HepG2 (cell line): ENCODE results near the gene SLC11A1. TPM values are rescaled to one million over a fixed set of nuclear protein-coding genes. Genes with fewer than 3 reads are reported as not detected.
A peak's percentile ranks its signal among the peaks of the same experiment; 100 is the strongest.

ENCODE experiments used
- ATAC-seq: fragments of 200-7000 bp; cut with Tn5 transposase; 3 replicates; pipeline ENCODE4 v1.9.1; 2020; ENCODE audit warnings: mild to moderate bottlenecking, moderate library complexity
- BruUV-seq: library from RNA; stranded (reverse); fragments of 400-500 nt; replicated peaks from 2 replicates; lab custom pipeline; 2021; lab: Mats Ljungman, UMichigan
- CTCF ChIA-PET: fragments of 300-600 bp; formaldehyde crosslinking; extraction: SDS; loops from one replicate; lab custom pipeline; 2021; ENCODE audit warnings: low total read pairs, inconsistent platforms, low intra/inter-chr PET ratio; lab: Yijun Ruan, JAX
- POLR2A ChIA-PET: fragments of 350-600 bp; sonication (Branson Sonifier 250); formaldehyde crosslinking; loops from one replicate; lab custom pipeline; 2020; ENCODE audit warnings: antibody characterized with exemption, inconsistent platforms; lab: Yijun Ruan, JAX
- DNase-seq: peaks from one replicate; pipeline ENCODE4 v3.0.0-alpha.2; 2015; ENCODE audit warnings: low spot score
- FAIRE-seq: peaks from 3 replicates; lab custom pipeline; 2011; peaks lifted over from hg19 to GRCh38; lab: Jason Lieb, UNC
- H2AFZ ChIP-seq: one replicate; pipeline ENCODE4 v1.6.1; 2011; ENCODE audit warnings: low read length, inconsistent platforms
- H3K27ac ChIP-seq: fragments of 300-600 bp; 3 replicates; pipeline ENCODE4 v1.8.0; 2011; ENCODE audit warnings: mixed run types, mild to moderate bottlenecking, mixed read lengths, low read length, inconsistent platforms; ENCODE audit not compliant: insufficient read depth; ENCODE audit errors: extremely low read length
- H3K27me3 ChIP-seq, 2 experiments: fragments of 200-600 bp in 1 of 2; 2 replicates in 1 of 2; 3 replicates in 1 of 2; pipeline versions ENCODE4 v1.6.0 to v1.8.0; 2011; ENCODE audit warnings: low read length in 2 of 2, mild to moderate bottlenecking in 2 of 2, moderate library complexity in 2 of 2, inconsistent platforms in 1 of 2; ENCODE audit not compliant: insufficient read depth in 2 of 2, control insufficient read depth in 1 of 2
- H3K36me3 ChIP-seq, 2 experiments: fragments of 200-600 bp in 1 of 2; replicated peaks in 1 of 2; 2 replicates in 1 of 2; 3 replicates in 1 of 2; pipeline versions ENCODE4 v1.5.1 to v1.8.0; 2011; ENCODE audit warnings: low read length in 2 of 2, inconsistent platforms in 1 of 2; ENCODE audit not compliant: insufficient read depth in 2 of 2, control insufficient read depth in 1 of 2
- H3K4me1 ChIP-seq: 2 replicates; pipeline ENCODE4 v1.5.1; 2012; ENCODE audit warnings: low read length, inconsistent platforms; ENCODE audit not compliant: insufficient read depth
- H3K4me2 ChIP-seq: 2 replicates; pipeline ENCODE4 v1.6.0; 2011; ENCODE audit warnings: low read depth, low read length, inconsistent platforms
- H3K4me3 ChIP-seq, 3 experiments: fragments of 200-600 bp in 1 of 3; sonication (generic), shearing (Covaris generic) in 1 of 3; replicated peaks in 1 of 3; 2 replicates each; pipeline ENCODE4 v1.5.1; 2011 to 2016; ENCODE audit warnings: low read length in 3 of 3, inconsistent platforms in 2 of 3, low read depth in 2 of 3, mild to moderate bottlenecking in 2 of 3, control low read depth in 1 of 3, mixed read lengths in 1 of 3; ENCODE audit not compliant: insufficient read depth in 1 of 3
- H3K79me2 ChIP-seq: one replicate; pipeline ENCODE4 v1.6.1; 2011; ENCODE audit warnings: low read length, inconsistent platforms; ENCODE audit not compliant: insufficient read depth
- H3K9ac ChIP-seq: 2 replicates; pipeline ENCODE4 v1.6.0; 2011; ENCODE audit warnings: mild to moderate bottlenecking, low read depth, low read length, inconsistent platforms; ENCODE audit not compliant: insufficient read depth
- H3K9me3 ChIP-seq: 2 replicates; pipeline ENCODE4 v1.5.1; 2012; ENCODE audit warnings: mild to moderate bottlenecking, low read length
- H4K20me1 ChIP-seq: 2 replicates; pipeline ENCODE4 v1.6.0; 2011; ENCODE audit warnings: inconsistent platforms, mild to moderate bottlenecking, low read length, moderate library complexity; ENCODE audit not compliant: insufficient read depth
- ASH2L ChIP-seq: fragments of 300-600, 200-600 bp; sonication (generic); IDR thresholded peaks from 2 replicates; pipeline ENCODE4 v1.7.0; 2017; ENCODE audit warnings: low read depth, mild to moderate bottlenecking, moderate library complexity, mixed read lengths, low read length; ENCODE audit not compliant: insufficient read length
- HMGXB4 ChIP-seq, 2 experiments: sonication (generic) in 1 of 2; formaldehyde crosslinking in 1 of 2; IDR thresholded peaks; 2 replicates each; pipeline versions ENCODE4 v1.4.0 to v1.6.1; 2018 to 2020; ENCODE audit warnings: missing genetic modification reagents in 2 of 2, borderline replicate concordance in 1 of 2, low read depth in 1 of 2, mild to moderate bottlenecking in 1 of 2, missing biosample characterization in 1 of 2
- HNRNPK ChIP-seq: fragments of 200-400 bp; formaldehyde crosslinking; IDR thresholded peaks from 2 replicates; pipeline ENCODE4 v1.6.1; 2018; ENCODE audit warnings: low read length, low read depth, moderate library complexity, mild to moderate bottlenecking; ENCODE audit not compliant: poor library complexity, severe bottlenecking
- KDM2A ChIP-seq: sonication (generic); formaldehyde crosslinking; IDR thresholded peaks from 2 replicates; pipeline ENCODE4 v1.4.0; 2020; ENCODE audit warnings: low read depth, missing genetic modification reagents, borderline replicate concordance
- LBX2 ChIP-seq: sonication (generic); formaldehyde crosslinking; IDR thresholded peaks from 2 replicates; pipeline ENCODE4 v1.5.0; 2020; ENCODE audit warnings: missing genetic modification reagents, mild to moderate bottlenecking, borderline replicate concordance
- NFYB ChIP-seq: sonication (generic); formaldehyde crosslinking; IDR thresholded peaks from 2 replicates; pipeline ENCODE4 v1.4.0; 2020; ENCODE audit warnings: missing genetic modification reagents
- PRPF4 ChIP-seq: fragments of 200-400 bp; formaldehyde crosslinking; IDR thresholded peaks from 2 replicates; pipeline ENCODE4 v1.6.1; 2016; ENCODE audit warnings: low read length, low read depth; ENCODE audit not compliant: poor library complexity, severe bottlenecking
- SMAD1 ChIP-seq: sonication (generic); formaldehyde crosslinking; IDR thresholded peaks from 2 replicates; pipeline ENCODE4 v1.4.0; 2020; ENCODE audit warnings: missing genetic modification reagents, low read depth, mild to moderate bottlenecking, borderline replicate concordance
- SOX13 ChIP-seq, 3 experiments: fragments of 450-650 bp in 1 of 3; sonication (generic) in 1 of 3; formaldehyde crosslinking in 1 of 3; IDR thresholded peaks in 2 of 3; conservative IDR thresholded peaks in 1 of 3; 2 replicates each; pipeline versions ENCODE4 v1.5.0 to v1.6.1; 2016 to 2020; ENCODE audit warnings: antibody characterized with exemption in 1 of 3, mild to moderate bottlenecking in 1 of 3, missing compliant biosample characterization in 1 of 3, missing genetic modification reagents in 1 of 3, moderate library complexity in 1 of 3
- TCF12 ChIP-seq, 2 experiments: fragments of 450-650 bp in 1 of 2; sonication (generic) in 1 of 2; formaldehyde crosslinking in 1 of 2; IDR thresholded peaks; 2 replicates each; pipeline versions ENCODE4 v1.6.1 to v1.8.0; 2017 to 2022; ENCODE audit warnings: antibody characterized with exemption in 1 of 2, mild to moderate bottlenecking in 1 of 2, missing genetic modification reagents in 1 of 2, moderate library complexity in 1 of 2
- TOPORS ChIP-seq: sonication (generic); formaldehyde crosslinking; IDR thresholded peaks from 2 replicates; pipeline ENCODE4 v1.8.0; 2023; ENCODE audit warnings: mild to moderate bottlenecking, missing genetic modification reagents
- ZBTB44 ChIP-seq: sonication (generic); formaldehyde crosslinking; IDR thresholded peaks from 2 replicates; pipeline ENCODE4 v1.4.0; 2020; ENCODE audit warnings: missing genetic modification reagents
- ZFX ChIP-seq: sonication (generic); formaldehyde crosslinking; IDR thresholded peaks from 2 replicates; pipeline ENCODE4 v1.4.0; 2020; ENCODE audit warnings: mild to moderate bottlenecking, low read depth, missing genetic modification reagents, moderate library complexity
- ZNF777 ChIP-seq: sonication (generic); formaldehyde crosslinking; IDR thresholded peaks from 2 replicates; pipeline ENCODE4 v1.4.0; 2020; ENCODE audit warnings: missing genetic modification reagents
- WGBS: methylation state at CpG from one replicate; pipeline ENCODE4 v1.1.6; 2017; ENCODE audit warnings: low lambda C conversion rate; 5-methylcytosine and 5-hydroxymethylcytosine counted together
- in situ Hi-C: cut with HindIII; loops from 2 replicates; pipeline ENCODE4 v1.10.0; 2017; ENCODE audit warnings: low pct_unique_long_range_greater_than_20kb; ENCODE audit not compliant: extremely low pct_ligation_motif_present
- intact Hi-C: fragments of 100-400 bp; cut with micrococcal nuclease; formaldehyde crosslinking; loops from one replicate; pipeline ENCODE4 v1.10.0; 2022; ENCODE audit not compliant: unreplicated experiment
- polyA plus RNA-seq, 8 experiments: library from polyadenylated mRNA; depleted of rRNA in 3 of 8; stranded (reverse) in 7 of 8; unstranded in 1 of 8; fragments of >200 nt; fragmentation: Illumina TruSeq in 4 of 8; extraction: Trizol in 4 of 8; gene quantifications; 2 replicates each; pipeline versions ENCODE4 v1.2.1 to v1.2.3, GENCODE V29; 2011 to 2016; ENCODE audit warnings: low read depth in 4 of 8, missing spikeins in 1 of 8, mixed read lengths in 1 of 8; ENCODE audit not compliant: insufficient read depth in 1 of 8
- total RNA-seq, 5 experiments: library from RNA; depleted of rRNA; stranded (reverse); fragments of >200 nt; fragmentation: Illumina TruSeq; extraction: Trizol; gene quantifications; 2 replicates each; pipeline ENCODE4 v1.2.3, GENCODE V29; 2016; ENCODE audit warnings: low read depth in 1 of 5

SLC11A1 gene
- total and polyA plus RNA-seq, 2 of the 13 experiments (the other 11 are each of a cell fraction or from before 2014, with no cell fraction given) = 0.33 to 2.3 TPM

GRCh38 chr2:218399391-218400166 lies 17.5 kb downstream of the SLC11A1 start, which contains the start of gene CTDSP1:
CTDSP1 (plus strand) TSS chr2:218399868; CDS start chr2:218400091, 223 bp downstream.
- Histone ChIP-seq H3K27me3 (no peaks in the 10 kb centered on the region; a peak in 1 of 5 replicates), H3K36me3 (peaks cover 24 to 36% of the 10 kb centered on the region in 2 experiments; a peak in 4 of 5 replicates), H3K4me2 (peak within 1 kb of the TSS; percentile 98), H3K4me1 (peaks cover 55% of the 10 kb centered on the region), H3K27ac (peak within 1 kb of the TSS; percentile 99), H3K9me3 (no peaks in the 10 kb centered on the region), H3K4me3 (peak within 1 kb of the TSS; percentile 85 to 97 (median 92)), H4K20me1 (no peaks in the 10 kb centered on the region; the same call in 1 of the 2 replicates), H2AFZ (no peak within 1 kb of the TSS), H3K79me2 (peaks cover 49% of the 10 kb centered on the region), H3K9ac (peak within 1 kb of the TSS; percentile 97)
- ChIA-PET CTCF (no interaction called here), POLR2A (interaction anchor here (0.6 to 2.9 kb wide), 26 partner anchors 10 to 988 kb away, joined by 3 to 26 read pairs (median 6); partner anchors contain the start of genes AAMP, BCS1L, CATIP and DNPEP)
- peak; percentile 94 for DNase-seq
- in situ Hi-C loops (loop anchor here (5.0 kb wide), 1 partner anchor 107 kb away; the partner anchor contains the start of gene TMBIM1), intact Hi-C loops (loop anchor here (5.0 to 10.0 kb wide), 2 partner anchors 168 to 215 kb away; partner anchors contain the start of genes CNOT9 and USP37)
- BruUV-seq = TSS peak; percentile 69
- peak; percentile 45 for ATAC-seq
- FAIRE-seq = no peak
- WGBS = 3% methylated on average over 39 of the region's 78 CpGs
- TF ChIP-seq PRPF4 (no peak), TOPORS (CRISPR knock-in tag) (peak; percentile 27; the same call in 1 of the 2 replicates), ZFX (peak; percentile 87), ASH2L (peak; percentile 80), ZNF777 (CRISPR knock-in tag) (peak; percentile 34; the same call in 1 of the 2 replicates), SOX13 (IDR thresholded peaks at IDR 0.05) (no peak), SOX13 (CRISPR knock-in tag; conservative IDR thresholded peaks at IDR 0.05 in 1 of 2, IDR thresholded peaks at IDR 0.05 in 1 of 2) (peak in 1 of 2 experiments; percentile 67; a peak in 2 of 4 replicates), HNRNPK (peak; percentile 75), TCF12 (IDR thresholded peaks at IDR 0.05) (no peak), TCF12 (CRISPR knock-in tag; IDR thresholded peaks at IDR 0.05) (peak; percentile 7; the same call in 1 of the 2 replicates), LBX2 (CRISPR knock-in tag) (no peak; the same call in 1 of the 2 replicates), ZBTB44 (CRISPR knock-in tag) (peak; percentile 62; the same call in 1 of the 2 replicates), SMAD1 (CRISPR knock-in tag) (peak; percentile 88; the same call in 1 of the 2 replicates), HMGXB4 (CRISPR knock-in tag; IDR thresholded peaks at IDR 0.05; ENCODE audit: borderline replicate concordance in 1 of 2, low read depth in 1 of 2) (peak; percentile 66 to 71; a peak in 1 of 4 replicates), NFYB (CRISPR knock-in tag) (no peak; the same call in 1 of the 2 replicates), KDM2A (CRISPR knock-in tag) (peak; percentile 81)
